Stimulated activated CD4-positive, alpha-beta T cell treated with anti-CD3 and anti-CD28 coated beads, Interleukin-12 subunit alpha, Interleukin-12 subunit beta, amount 100 ng/mL, for 4 hours (primary cell): ENCODE results near the gene SYTL1.
A peak's percentile ranks its signal among the peaks of the same experiment; 100 is the strongest.

Source experiments
- DNase-seq: peaks from one replicate; pipeline ENCODE4 v3.0.0-alpha.2; 2020

SYTL1 gene, protein sequence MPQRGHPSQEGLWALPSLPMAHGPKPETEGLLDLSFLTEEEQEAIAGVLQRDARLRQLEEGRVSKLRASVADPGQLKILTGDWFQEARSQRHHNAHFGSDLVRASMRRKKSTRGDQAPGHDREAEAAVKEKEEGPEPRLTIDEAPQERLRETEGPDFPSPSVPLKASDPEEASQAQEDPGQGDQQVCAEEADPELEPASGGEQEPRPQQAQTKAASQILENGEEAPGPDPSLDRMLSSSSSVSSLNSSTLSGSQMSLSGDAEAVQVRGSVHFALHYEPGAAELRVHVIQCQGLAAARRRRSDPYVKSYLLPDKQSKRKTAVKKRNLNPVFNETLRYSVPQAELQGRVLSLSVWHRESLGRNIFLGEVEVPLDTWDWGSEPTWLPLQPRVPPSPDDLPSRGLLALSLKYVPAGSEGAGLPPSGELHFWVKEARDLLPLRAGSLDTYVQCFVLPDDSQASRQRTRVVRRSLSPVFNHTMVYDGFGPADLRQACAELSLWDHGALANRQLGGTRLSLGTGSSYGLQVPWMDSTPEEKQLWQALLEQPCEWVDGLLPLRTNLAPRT

DNA sequence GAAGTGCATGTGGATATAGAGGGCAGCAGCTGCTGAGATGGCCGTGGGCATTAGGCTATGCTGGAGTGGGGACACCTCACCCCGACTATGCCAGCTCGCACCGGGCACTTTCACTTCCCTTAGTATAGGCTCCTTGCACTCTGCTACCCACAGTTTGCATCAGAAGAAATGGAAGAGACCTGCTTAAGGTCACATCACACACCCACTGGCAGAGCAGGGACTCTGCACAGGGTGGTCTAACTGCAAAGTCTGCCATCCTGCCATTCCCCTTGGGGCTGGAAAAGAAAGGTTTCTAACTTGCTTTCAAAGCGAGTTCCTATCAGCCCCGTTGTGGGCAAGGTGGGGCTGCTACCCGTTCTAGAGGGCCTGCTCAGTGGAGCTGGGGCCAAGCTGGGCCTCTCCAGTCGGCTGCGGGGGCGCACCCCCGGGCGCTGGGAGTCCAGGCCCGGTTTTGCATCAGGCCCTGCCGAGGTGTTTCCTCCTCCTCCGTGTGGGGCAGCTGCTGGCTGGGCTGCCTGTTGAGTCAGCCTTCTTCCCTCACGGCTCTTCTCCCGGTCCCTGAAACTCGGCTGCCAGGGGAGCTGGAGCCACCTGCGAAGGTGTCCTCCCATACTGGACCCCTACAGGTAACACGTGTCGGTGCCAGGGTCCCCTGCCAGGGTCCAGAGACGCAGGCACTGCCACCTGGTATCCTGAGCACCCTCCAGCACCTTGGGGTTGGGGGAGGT is at the start of gene SYTL1:
Gene SYTL1 (plus strand): TSS at position 498 of the 728 bp plus-strand sequence. CDS start 3,313 bp downstream, outside the sequence.
- DNase-seq = peak; percentile 43

DNA sequence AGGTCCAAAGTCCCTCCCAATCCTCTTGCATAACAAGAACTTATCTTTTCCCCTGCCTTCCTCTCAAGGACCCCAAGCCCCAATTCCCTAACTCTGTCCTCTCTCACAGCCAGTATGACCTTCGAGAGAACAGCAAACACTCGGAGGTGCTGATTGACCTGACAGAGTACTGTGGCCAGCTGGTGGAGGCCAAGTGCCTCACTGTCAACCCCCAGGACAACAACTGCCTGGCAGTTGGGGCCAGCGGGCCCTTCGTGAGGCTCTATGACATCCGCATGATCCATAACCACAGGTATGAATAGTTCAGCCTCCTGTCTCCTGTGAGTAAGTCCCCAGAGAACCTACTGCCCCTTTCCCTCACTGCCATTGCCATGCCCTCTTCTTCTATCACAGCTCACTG is 49.7 kb upstream of the SYTL1 start:
- no peak for DNase-seq

- DNase-seq = no peak
Measured at GRCh38 chr1:27293915-27294314, 47.9 kb upstream of the SYTL1 start.

GRCh38 chr1:27296773-27297291 is 45.0 kb upstream of the SYTL1 start:
- DNase-seq = peak; percentile 76

DNA sequence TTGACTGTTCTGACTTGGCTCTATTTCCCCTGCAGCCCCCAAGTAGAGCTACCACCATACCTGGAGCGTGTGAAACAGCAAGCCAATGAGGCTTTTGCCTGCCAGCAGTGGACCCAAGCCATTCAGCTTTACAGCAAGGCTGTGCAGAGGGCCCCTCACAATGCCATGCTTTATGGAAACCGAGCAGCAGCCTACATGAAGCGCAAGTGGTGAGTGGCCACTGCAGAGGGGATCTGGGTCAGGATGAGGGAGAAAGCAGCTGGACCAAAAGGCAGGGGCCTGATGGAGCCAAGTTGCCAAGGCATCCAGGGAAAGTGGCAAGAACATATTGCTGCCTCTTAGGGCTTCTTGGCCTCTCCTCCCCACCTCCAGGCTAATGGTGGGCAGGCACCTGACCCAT is 43.9 kb upstream of the SYTL1 start:
- no peak for DNase-seq

DNA sequence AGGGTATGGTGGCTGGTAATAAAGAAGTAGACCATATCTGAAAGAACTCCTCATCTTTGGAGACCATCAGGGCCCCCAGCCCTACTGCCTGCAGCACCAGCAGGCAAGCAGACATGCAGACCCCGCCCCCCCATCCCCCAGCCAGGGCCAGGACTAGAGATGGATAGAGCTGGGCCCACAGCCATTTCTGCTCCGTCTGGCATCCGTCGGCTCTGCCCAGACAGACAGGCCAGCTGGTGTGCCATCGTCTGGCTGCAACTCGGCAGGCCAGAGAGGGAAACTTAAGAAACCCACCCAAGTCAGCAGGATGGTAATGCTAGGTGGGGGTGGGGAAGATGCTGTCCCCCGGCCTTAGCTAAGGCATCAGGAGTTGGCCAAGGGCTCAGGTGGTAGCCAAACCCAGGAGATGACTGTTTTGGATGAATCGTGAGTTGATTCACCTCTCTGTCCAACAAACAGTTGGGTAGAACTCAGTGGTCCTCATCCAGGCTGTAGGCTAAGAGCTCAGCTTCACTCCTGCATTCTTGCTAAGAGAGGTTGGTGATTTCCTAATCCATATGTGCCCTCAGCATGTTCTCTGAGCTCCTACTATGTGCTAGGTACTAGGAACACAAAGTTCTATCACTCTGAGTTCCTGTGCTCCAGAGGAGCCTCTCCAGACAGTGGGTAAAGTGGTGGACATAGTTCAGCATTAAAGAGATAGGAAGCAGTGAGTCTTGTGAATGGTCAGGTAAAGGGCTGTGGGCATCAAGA is 43.0 kb upstream of the SYTL1 start:
- DNase-seq = no peak

- DNase-seq = no peak
Measured at GRCh38 chr1:27299385-27300271, 42.2 kb upstream of the SYTL1 start.

DNA sequence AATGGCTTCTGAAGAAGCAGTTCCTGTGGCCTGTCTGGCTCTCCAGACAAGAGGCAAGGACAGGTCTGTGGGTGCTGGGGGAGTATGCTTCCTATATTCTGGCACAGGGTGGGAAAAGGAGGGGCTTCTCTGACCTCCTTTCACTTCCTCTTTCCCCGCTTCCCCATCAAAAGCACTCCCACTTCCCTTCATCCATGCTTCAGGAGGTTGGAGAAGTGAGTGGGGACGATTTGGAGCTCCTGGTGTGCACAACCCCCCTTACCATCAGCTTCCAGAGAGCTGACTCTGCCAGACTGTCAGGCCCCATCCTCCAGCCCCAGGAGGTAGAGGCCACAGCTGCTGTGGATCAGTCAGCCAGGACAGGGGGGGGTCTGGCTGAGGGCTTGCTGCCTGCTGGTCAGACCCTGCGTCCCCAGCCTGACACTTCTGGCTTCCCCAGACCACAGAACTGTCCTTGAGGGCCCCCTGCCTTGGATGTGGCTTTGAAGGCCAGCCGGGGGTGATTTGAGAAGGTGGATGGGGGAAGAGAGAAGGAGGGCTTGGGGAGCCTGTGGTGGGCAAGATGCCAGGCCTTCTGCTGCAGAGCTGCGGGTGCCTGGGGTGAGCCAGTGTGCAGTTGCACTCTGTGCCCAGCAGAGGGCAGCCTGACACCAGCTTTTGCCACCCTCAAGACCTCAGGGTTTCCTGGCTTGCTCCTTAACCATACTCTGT is 41.3 kb upstream of the SYTL1 start:
- DNase-seq = peak; percentile 71

DNA sequence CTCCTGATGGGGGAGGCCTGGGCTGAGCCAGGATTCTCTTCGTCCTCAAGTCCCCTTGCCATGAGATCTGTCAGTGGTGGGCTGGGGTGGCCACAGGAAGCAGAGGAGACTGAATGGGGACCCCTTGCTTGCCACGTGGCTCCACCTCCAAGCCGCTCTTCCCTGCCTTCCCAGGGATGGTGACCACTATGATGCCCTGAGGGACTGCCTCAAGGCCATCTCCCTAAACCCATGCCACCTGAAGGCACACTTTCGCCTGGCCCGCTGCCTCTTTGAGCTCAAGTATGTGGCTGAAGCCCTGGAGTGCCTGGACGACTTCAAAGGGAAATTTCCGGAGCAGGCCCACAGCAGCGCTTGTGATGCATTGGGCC is 40.8 kb upstream of the SYTL1 start:
- no peak for DNase-seq

DNA sequence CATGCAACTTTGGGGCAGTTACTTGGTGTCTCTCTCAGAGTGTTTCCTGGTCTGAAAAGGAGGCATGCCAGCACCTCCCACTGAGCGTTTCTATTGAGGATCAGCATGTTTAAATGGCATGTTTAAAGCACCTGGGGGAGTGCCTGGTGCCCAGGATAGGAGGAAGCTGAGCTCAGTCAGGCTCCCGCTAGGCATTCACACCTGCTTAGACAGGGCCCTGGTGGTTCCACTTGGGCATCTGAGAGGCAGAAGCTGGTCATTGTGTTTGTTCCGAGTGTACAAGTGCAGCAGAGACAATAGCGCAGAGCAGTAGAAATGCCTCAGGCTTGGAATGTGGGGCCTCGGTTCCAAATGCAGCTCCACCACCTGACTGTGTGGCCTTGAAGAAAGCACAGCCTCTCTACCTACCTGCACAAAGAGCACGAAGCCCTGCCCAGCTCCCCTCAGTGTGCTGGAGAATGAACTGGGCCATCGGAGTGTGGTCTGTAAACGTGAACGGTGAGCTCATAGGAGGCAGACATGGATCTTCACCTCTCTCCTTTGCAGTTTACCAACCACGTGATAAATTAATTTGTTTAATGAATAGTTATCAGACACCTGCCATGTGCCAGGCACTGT is 40.1 kb upstream of the SYTL1 start:
- DNase-seq = no peak

- DNase-seq = no peak
Measured at GRCh38 chr1:27302612-27303011, 39.2 kb upstream of the SYTL1 start.

- no peak for DNase-seq
Measured at GRCh38 chr1:27303509-27303908, 38.3 kb upstream of the SYTL1 start.

DNA sequence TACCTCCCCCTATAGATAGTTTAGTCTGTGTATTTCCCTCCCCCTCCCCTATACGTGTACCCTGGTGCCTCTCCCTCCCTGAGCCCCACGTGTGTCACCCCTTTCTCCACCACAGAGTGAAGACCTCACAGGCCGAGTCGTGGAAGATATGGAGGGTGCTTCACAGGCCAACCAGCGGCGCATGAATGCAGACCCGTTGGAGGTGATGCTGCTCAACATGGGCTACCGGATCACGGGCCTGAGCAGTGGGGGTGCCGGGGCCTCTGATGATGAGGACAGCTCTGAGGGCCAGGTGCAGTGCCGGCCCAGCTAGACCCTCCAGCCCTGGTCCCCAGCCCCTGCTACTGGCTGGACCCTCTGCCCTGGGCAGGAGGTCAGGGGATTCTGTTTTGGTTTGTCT is 35.8 kb upstream of the SYTL1 start:
- DNase-seq = no peak

- DNase-seq = no peak
Measured at GRCh38 chr1:27306892-27307761, 34.7 kb upstream of the SYTL1 start.

GRCh38 chr1:27307874-27308598 is 33.8 kb upstream of the SYTL1 start:
- DNase-seq = no peak

DNA sequence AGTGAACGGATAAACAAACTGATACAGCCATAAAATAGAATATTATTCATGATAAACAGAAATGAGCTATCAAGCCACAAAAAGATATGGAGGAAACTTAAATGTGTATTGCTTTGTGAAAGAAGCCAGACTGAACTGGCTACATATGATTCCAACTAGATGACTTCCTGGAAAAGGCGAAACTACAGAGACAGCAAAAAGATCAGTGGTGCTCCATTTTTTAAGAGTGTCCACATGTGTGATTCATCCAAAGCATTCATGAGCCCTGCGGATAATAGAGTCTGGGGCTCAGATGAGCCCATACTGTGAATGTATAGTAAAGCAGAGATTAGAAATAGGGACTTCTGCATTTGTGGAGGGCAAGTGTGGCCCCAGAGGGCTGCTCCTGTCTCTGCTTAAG is 27.7 kb upstream of the SYTL1 start:
- no peak for DNase-seq

- no peak for DNase-seq
Measured at GRCh38 chr1:27314737-27315136, 27.1 kb upstream of the SYTL1 start.

- no peak for DNase-seq
Measured at GRCh38 chr1:27316860-27317259, 25.0 kb upstream of the SYTL1 start.

DNA sequence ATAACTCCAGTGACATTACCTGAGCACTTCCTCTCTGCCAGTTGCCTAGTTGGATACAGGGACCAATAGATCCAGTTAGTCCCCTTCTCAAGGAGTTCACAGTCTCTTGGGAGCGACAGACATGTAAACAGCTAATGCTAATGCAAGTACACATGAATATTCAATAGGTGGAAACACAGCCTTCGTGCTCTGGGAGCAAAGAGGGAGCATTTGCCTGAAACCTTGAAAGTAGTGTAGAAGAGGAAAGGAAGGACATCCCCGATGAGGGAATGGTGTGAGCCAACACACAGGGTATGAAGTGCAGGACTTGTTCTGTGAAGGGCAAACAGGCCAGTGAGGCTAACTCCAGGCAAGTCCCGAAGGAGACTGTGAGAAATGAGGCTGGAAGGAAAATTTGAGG is 23.7 kb upstream of the SYTL1 start:
- no peak for DNase-seq
